Stimulated activated CD4-positive, alpha-beta T cell treated with anti-CD3 and anti-CD28 coated beads, Interleukin-12 subunit alpha, Interleukin-12 subunit beta, amount 100 ng/mL, for 48 hours (primary cell): ENCODE data around the gene TRPM2.

Experiments
- DNase-seq, 3 donors: peaks; one replicate each; pipeline ENCODE4 v3.0.0-alpha.2; 2020; ENCODE audit warnings: low read depth in 2 of 3, low spot score in 1 of 3

The TRPM2 gene

DNA sequence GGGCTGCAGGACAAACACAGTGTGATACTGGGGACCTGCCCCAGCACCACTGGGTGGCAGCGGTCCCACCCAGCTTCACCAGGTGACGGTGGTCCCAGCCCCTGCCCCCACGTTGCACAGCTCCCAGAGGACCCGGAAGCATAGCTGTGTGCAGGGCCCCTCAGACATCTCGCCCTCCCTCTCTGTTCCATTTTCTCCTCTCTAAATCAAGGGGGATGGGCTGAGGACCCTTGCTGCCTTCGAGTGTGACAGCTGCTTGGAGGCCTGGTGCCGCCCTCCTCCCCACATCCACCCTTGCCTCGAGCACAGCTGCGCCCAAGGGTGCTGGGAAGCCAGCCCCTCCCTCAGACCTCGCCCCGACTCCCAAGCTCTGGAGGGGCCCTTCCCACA is 85.8 kb downstream of the TRPM2 start:
- DNase-seq = no peak

DNA sequence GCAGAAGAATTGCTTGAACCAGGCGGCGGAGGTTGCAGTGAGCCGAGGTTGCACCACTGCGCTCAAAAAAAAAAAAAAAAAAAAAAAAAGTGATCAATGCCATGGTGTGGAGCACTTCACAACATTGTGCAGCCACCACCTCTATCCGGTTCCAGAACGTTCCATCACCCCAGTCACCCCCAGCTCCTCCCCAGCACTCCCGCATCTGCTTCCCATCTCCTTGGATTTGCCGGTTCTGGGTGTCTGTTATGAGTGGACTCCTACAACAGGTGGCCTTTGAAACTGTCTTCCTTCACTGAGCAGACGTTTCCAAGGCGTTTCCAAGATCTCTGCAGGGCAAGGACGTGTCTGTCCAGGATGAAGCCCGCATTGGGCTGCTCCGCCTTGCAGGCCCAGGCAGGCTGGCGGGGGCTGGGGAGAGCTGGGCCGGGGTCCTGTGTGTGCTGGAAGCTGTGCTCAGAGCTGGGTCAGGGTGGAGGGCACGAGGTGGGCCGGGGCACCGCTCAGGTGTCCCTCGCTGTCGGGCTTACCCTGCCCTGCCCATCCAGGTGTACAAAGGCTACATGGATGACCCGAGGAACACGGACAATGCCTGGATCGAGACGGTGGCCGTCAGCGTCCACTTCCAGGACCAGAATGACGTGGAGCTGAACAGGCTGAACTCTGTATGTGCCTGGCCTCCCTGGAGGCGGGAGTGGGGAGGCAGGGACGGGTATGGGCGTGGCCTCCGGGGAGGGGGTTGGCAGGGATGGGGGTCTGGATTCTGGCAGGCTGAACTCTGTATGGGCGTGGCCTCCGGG is 87.0 kb downstream of the TRPM2 start:
- DNase-seq = no peak

DNA sequence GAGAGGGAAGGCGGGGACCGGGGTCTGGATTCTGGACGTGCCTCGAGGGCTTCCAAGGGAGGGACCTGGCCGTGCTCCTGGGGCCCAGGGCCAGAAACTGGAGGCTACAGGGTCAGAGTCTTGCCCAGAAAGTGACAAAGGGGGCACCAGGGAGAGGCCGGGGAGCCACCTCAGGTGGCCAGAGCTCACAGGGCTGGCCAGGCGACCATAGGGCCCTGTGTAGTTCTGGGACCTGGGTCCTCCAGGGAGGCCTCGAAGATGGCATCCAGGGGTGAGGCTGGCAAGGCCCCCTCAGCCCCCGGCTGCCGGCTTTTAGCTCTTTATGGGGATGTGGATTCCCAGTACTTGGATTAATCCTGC is 87.6 kb downstream of the TRPM2 start:
- no peak for DNase-seq

DNA sequence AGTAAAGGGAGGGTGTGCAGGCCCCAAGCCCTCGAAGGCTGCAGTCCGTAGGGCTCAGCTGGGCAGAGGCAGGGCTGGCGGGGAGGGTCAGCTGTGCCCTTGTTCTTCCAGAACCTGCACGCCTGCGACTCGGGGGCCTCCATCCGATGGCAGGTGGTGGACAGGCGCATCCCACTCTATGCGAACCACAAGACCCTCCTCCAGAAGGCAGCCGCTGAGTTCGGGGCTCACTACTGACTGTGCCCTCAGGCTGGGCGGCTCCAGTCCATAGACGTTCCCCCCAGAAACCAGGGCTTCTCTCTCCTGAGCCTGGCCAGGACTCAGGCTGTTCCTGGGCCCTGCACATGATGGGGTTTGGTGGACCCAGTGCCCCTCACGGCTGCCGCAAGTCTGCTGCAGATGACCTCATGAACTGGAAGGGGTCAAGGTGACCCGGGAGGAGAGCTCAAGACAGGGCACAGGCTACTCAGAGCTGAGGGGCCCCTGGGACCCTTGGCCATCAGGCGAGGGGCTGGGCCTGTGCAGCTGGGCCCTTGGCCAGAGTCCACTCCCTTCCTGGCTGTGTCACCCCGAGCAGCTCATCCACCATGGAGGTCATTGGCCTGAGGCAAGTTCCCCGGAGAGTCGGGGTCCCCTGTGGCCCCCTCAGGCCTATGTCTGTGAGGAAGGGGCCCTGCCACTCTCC is 88.3 kb downstream of the TRPM2 start:
- no peak for DNase-seq

DNA sequence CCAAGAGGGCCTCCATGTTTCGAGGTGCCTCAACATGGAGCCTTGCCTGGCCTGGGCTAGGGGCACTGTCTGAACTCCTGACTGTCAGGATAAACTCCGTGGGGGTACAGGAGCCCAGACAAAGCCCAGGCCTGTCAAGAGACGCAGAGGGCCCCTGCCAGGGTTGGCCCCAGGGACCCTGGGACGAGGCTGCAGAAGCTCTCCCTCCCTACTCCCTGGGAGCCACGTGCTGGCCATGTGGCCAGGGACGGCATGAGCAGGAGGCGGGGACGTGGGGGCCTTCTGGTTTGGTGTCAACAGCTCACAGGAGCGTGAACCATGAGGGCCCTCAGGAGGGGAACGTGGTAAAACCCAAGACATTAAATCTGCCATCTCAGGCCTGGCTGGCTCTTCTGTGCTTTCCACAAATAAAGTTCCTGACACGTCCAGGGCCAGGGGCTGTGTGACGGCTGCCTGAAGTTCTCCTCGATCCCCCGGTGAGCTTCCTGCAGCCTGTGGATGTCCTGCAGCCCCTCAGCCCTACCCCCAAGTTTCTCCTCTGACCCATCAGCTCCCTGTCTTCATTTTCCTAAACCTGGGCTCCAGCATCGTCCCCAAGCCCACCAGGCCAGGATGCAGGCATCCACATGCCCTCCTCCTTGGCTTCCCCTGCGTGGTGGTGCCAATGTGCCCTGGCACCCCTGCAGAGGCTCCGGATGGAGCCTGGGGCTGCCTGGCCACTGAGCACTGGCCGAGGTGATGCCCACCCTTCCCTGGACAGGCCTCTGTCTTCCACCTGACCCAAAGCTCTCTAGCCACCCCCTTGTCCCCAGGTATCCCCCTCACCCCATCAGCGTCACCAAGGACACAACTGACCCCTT is 89.1 kb downstream of the TRPM2 start:
- DNase-seq = no peak

DNA sequence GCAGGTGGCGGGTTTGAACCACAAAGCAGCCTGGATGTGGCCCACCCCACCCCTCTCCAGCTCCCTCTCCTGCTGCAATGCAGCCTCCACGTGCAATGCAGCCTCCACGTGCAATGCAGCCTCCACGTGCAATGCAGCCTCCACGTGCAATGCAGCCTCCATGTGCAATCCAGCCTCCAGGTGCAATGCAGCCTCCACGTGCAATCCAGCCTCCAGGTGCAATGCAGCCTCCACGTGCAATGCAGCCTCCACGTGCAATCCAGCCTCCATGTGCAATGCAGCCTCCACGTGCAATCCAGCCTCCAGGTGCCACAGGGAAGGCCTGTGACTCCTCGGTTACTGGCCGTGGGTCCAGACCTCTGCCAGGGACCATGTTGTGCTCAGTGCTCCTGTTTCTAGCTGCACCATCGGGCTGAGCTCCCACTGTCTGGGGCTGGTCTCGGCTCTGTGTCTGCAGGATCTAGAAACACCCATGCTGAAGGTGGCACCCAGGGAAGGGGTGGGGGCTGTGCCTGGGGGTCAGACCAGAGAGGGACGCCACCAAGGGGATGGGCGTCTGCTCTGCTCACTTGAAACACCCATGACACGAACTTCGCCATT is 90.0 kb downstream of the TRPM2 start:
- DNase-seq = no peak

DNA sequence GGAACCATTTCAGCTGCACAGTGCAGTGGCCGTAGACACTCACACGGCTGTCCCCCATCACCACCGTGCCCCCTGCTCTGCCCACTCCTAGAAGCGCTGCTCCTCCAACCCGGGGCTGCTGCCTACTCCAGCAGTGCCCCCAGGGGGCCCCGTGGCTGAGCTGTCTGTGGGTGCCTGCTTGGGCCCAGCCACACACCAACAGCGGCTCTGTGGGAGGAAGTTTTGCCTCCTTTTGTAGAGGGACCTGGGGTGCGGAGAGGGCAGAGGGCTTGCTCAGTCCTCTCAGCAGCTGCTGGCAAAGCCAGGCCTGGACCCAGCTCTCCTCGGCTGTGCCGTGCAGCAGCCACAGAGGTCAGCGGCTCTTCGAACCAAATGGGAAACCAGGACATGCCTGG is 90.5 kb downstream of the TRPM2 start:
- DNase-seq = no peak

DNA sequence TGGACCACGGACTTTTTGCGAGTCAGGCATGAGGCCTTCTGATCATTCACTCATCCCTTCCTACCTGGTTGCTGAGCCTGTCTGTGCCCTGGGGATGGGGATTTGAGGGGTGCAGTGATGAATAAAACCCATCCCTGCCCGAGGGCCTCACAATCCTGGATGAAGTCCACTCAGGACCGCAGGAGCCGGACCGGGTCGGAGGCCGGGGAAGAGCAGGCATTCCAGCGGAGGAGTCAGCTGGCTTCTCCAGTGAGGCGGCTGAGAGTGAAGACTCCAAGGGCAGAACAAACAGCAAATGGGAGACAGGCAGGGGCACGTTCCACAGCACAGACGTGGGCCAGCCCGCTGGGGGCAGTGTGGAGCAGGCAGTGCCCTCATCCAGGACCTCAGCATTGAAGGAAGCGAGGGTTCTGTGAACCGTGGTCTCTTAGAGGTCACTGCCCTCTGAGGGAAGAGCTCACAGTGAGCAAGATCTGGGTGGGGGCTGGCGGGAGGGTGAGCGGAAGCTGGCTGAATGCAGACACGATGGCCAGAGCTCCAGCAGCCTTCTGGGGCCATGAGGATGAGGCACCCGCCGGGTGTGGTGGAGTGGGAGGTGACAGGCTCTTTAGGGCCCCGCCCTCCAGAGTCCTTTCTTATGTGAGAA is 91.0 kb downstream of the TRPM2 start:
- no peak for DNase-seq

DNA sequence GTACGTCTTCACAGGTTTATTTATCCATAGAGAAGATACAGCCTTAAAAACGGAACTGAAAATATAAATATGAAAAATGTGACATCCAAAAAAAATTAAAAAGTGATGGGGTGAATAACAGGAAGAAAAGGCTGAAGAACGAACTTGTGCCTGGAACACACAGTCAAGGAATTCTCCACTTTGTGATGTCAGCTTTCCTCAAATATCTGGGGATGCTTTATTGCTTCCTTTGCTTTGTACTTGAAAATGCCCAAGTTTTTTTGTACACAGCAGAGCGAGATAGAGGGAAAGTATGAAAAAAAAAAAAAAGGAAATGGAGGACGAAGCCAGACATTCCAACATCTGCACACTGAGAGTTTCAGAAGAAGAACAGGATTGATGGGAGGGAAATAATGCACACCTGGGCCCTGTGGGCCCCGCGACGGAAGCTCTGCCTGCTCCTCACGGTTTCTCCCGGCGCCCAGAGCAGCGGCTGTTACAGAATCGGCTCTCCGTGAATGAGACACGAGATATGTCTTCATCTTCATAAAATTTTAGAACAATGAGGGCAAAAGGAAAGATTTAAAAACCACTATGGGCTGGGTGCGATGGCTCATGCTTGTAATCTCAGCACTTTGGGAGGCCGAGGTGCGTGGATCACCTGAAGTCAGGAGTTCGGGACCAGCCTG is 91.9 kb downstream of the TRPM2 start:
- DNase-seq = no peak

DNA sequence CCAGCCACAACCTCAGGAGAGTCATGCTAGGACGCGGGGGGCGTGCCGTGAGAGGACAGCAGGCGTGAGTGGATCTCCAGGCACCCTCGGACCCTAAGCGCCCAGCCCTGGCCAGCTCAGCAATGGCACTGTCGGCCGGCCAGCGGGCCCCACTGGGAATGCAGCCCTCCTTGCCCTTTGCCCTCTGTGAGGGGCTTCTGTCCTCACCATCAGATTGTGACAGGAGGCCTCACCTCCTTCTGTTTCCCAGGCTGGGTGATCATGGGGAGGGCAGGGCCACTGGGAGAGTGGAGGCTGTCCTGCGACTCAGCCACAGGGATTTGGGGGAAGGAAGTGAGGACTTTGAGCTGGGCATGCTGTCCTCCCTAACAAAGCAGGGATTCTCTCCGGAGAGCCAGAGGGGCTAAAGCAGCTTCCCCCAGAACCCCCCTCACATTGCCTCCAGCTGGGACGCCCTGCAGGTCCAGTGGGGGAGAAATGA is 95.3 kb downstream of the TRPM2 start:
- DNase-seq = no peak

DNA sequence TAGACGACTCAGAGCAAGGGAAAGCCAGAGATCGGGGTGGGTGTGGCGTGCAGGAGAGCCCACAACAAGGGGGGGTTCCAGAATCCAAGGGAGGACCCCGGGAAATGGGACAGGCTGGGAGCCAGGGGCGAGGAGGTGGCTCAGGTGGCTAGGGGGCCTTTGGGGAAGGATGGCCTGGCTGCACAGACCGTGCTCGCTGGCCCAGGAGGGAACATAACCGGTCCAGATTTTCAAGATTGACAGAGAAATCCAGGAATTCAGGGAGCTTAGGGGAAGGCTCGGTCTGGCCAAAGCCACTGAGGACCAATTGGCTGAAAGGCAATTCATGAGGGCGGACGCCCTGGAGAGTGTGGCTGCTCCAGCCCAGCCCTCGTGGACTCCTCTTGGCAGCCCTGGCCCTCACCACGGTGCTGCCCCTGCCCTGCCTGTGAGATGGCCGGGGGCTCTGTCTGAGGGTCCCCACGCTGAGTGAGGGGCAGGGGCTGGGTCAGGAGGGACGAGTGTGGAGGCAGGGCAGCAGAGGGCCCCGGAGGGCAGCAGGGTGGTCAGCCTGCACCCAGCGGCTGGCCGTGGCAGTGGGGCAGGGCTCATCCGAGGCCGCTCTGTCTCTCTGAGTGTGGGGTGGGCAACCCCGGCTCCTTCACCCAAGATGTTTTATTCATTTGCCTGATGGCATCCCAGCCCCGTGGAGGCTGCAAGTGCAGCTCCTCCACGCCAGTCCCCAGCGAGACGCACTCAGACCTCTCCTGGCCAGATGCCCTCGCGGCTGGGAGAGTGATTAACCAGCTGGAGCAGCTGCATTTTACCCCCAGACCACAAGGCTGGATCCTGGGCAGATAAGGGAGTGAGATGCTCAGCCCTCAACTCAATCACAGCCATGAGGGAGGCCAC is 96.3 kb downstream of the TRPM2 start:
- no peak for DNase-seq

DNA sequence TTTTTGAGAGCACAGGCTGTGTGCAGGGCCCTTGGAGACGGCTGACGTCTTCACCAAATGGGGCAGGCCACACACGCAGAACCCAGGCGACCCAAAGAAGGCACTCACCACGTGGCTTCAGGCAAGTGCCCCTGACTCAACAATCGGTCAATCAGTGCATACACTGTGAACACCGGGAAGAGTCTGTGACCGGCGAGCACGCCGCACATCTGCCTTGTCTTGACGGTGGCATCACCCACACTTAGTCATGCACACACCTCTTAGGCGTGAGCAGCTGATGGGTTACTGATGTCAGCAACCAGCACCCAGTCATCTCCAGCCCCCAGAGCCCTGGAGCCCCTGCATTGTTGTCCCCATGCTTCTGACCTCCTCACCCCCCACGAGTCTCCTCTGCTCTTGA is 97.0 kb downstream of the TRPM2 start:
- DNase-seq = no peak

DNA sequence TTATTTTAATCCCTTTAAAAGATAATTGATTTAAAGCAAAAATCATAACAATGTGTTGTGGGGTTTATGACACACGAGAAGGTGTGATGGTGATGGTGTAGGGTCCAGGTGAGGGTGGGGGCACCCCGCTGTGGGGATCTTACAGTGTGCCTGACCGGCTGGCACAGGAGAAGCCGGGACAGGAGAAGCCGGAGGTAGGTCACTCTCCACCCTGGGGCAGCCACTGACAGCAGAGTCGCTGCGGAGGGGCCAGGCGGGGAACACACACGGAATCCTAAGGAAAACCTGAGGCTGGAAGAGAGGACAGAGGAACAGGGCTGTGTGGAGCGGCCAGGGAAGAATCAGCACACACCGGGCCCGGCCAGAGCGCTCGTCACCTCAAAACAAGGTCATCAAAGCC is 97.6 kb downstream of the TRPM2 start:
- no peak for DNase-seq

DNA sequence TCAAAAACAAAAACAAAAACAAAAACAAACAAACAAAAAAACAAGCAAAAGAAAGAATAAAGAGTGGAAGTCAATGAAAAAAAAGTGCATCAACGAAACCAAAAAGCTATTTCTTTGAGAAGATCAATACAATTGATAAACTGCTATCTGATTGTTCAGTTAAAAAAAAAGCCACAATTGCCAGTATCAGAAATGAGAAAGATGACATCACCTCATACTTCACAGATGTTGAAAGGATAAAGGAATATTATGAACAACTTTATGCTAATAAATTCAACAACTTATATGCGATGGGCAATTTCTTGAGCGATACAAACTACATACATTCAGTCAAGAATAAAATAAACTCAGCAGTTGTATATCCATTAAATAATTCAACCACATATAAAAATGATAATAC is 99.7 kb downstream of the TRPM2 start:
- no peak for DNase-seq

DNA sequence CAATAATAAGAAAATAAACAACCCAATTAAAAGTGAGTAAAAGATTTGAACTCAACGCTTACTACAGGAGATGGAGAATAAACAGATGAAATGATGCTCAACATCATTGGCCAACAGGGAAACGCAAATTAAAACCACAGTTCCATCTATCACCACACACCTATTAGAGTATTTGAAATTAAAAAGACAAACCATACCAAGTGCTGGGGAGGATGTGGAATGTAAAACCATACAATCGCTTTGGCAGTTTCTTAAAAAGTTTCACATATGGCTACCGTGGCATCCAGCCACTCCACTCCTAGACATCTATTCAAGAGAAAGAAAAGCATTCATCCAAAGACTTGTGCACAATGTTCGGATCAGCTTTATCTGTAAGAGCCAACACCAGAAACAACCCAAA is 100.6 kb downstream of the TRPM2 start:
- DNase-seq = no peak

DNA sequence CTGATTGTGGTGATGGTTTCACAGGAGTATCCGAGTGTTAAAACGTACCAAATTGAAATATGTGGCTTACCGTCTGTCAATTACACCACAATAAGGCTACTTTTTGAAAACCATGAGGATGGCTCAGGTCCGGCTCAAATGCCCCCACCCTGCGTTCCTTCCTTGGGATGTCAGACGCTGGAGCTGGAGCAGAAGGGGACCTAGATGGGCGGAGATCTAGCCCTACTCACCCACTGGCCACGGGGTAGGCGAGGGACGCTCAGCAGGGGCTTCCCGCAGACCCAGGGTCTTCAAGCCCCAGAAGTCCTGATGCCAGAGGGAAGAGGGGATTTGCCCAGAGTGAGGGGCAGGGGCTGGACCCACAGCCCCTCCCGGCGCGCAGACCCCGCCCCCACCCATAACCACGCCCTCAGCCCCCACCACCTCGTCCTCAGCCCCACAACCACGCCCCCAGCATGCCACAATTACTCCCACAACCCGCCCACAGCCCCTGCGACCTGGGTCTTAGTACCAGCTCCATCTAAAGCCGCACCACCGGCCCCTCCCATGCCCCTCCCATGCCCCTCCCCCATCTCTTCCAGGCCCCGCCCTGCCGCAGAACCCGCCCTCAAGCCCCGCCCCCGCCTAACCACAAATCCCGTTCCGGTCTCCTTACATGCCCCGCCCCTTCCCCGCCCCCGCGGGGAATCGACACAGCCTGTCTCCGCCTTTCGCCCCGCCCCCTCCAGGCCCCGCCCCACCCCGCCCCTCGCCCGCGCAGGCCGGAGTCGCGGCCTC is 101.5 kb downstream of the TRPM2 start, which contains the start of gene LRRC3:
LRRC3 (plus strand) TSS at position 764 of the 777 bp plus-strand sequence. CDS start 1,135 bp downstream, outside the sequence.
- peak; percentile 72 to 77 (median 73) for DNase-seq

DNA sequence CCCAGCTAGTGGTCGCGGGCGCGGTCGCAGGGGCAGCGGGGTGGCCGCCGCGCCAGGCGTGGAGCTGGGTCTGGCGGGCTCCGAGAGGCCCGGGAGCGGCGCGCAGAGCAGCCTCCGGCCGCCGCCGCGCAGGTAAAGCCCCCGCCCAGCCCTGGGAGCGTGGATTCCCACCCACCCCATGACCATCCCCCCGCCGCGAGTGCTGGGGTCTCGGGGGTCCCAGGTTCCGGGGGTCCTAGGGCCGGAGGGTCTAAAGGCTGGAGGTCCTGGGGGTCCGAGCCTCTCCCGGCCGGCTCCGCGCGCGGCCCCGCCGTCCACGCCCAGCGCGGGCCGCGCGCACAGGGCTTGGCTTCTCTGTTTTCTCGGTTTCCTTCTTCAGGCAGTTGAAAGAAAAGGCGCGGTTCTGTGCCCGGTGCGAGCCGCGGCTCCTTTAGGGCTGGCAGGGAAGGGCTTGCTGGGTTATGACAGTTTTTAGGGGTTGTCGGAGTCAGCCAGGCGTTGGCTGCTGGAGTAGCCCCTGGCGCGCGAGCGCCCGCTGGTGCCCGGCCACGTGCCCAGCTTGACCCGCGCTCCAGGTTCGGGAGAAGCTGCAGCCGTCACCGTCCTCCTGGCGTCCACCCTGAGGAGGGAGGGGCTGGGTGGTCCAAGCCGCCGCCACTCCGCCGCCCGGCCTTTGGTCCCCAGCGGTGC is 102.2 kb downstream of the TRPM2 start:
- DNase-seq = peak in 1 of 3 donors; percentile 9
